ENCODE measurements around the gene RUNX2. TPM values are rescaled to one million over a fixed set of nuclear protein-coding genes. Genes with fewer than 3 reads are reported as not detected.

Gene RUNX2
- total and polyA plus RNA-seq, 10 donors, result 0.86 to 9.4 (median 6.6) TPM

- Histone ChIP-seq H3K4me1 (no peaks in the 10 kb centered on the region), H3K4me3 (no peak overlapping the region), H3K36me3 (no peaks in the 10 kb centered on the region), H3K27me3 (replicated peaks in 1 of 7) (no peaks in the 10 kb centered on the region), H3K27ac (no peak overlapping the region), H3K9me3 (no peaks in the 10 kb centered on the region)
- 62 to 74% (median 73%) methylated on average over 4 of the region's 4 CpGs for WGBS, 5 donors
- DNase-seq, result no peak
- intact Hi-C loops (cut with DNase I; ENCODE audit: low total_unique reads), result no loop called here
- TF ChIP-seq POLR2AphosphoS5 (IDR thresholded peaks at IDR 0.05) (no peak), POLR2A (IDR thresholded peaks at IDR 0.05) (no peak), CTCF (IDR thresholded peaks at IDR 0.05 in 8 of 11, conservative IDR thresholded peaks at IDR 0.05 in 3 of 11) (no peak)
Observed at GRCh38 chr6:45572833-45573232, 244.7 kb downstream of the RUNX2 start.

DNA sequence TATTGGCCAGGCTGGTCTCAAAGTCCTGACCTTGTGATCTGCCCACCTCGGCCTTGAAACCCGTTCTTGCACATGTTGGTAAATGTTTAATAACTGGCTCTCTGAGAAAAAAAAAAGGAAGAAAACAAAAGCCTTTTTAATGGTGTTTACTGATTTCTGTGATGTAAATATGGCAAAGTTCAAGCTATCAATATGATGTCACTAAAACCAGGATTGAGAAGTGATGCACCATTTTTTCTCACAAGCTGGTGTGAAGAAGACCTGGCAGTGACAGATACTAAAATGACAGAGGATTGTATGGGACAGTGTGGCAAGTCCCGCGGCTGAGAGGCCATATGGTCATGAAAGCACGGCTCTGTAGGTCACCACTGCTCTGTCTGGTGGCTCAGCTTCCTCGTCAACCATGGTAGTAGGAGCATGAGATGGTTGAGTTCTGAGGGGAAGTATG is 245.9 kb downstream of the RUNX2 start:
- H3K27me3 ChIP-seq (replicated peaks in 1 of 7), result no peaks in the 10 kb centered on the region
- intact Hi-C loops (cut with DNase I; ENCODE audit: low total_unique reads), result no loop called here
- no peak for TF ChIP-seq POLR2A (IDR thresholded peaks at IDR 0.05)
- TF ChIP-seq CTCF (IDR thresholded peaks at IDR 0.05 in 8 of 11, conservative IDR thresholded peaks at IDR 0.05 in 3 of 11), result no peak
- no peak for TF ChIP-seq POLR2AphosphoS5 (IDR thresholded peaks at IDR 0.05)
- no peaks in the 10 kb centered on the region for H3K4me1 ChIP-seq
- no peak for DNase-seq
- H3K4me3 ChIP-seq, result no peak overlapping the region
- no peak overlapping the region for H3K27ac ChIP-seq
- H3K36me3 ChIP-seq, result no peaks in the 10 kb centered on the region
- H3K9me3 ChIP-seq, result no peaks in the 10 kb centered on the region
- WGBS, 5 donors, result 82 to 90% (median 86%) methylated on average over 6 of the region's 6 CpGs

GRCh38 chr6:45574885-45575284 is 246.8 kb downstream of the RUNX2 start:
- Histone ChIP-seq H3K9me3 (no peaks in the 10 kb centered on the region), H3K36me3 (no peaks in the 10 kb centered on the region), H3K27me3 (replicated peaks in 1 of 7) (no peaks in the 10 kb centered on the region), H3K27ac (no peak overlapping the region), H3K4me1 (no peaks in the 10 kb centered on the region), H3K4me3 (no peak overlapping the region)
- DNase-seq, result no peak
- 51 to 82% (median 70%) methylated on average over 1 of the region's 1 CpG for WGBS, 5 donors
- intact Hi-C loops (cut with DNase I; ENCODE audit: low total_unique reads), result no loop called here
- no peak for TF ChIP-seq CTCF (IDR thresholded peaks at IDR 0.05 in 8 of 11, conservative IDR thresholded peaks at IDR 0.05 in 3 of 11)
- no peak for TF ChIP-seq POLR2A (IDR thresholded peaks at IDR 0.05)
- TF ChIP-seq POLR2AphosphoS5 (IDR thresholded peaks at IDR 0.05), result no peak

DNA sequence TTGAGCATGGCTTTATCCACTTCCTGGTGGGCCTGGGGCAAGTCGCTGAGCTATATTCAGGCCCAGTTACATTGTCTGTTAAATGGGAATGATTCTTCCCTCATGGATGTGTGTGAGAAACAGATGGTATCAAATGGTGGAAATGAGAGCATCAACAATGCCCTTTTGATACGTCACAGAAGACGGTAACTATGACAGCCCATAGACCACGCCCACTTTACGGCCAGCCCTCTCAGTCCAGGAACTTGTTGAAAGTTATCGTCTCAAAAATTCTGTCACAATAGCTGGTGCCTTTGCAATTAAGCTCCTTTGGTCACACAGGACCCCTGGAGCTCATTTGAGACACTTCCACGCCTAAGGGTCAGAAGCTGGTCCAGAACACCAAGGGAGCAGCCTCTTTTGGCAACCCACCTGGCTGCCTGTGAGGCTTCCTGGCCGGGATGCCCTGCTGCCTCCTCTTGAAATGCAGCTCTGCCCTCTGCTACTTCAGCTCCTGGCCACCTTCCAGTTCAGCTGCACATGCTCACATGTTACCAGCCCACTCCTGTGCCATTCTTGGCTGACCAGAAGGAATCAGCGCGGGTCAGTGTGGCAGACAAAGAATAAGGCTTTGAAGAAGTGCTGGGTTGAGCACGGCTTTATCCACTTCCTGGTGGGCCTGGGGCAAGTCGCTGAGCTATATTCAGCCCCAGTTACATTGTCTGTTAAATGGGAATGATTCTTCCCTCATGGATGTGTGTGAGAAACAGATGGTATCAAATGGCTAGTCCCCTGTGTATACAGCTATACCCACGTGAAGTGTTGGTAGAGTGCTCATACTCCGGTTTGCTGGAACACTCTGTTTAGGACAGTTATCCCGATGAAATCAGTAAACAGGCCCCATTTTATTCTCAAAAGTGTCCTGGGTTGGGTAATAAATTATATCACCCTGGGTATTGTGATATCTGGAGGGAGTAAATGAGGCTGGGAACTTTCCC is 248.8 kb downstream of the RUNX2 start:
- H3K4me1 ChIP-seq, result no peaks in the 10 kb centered on the region
- DNase-seq, result no peak
- H3K9me3 ChIP-seq, result peaks cover 0 to 11% (median 7%) of the 10 kb centered on the region in 8 donors
- H3K36me3 ChIP-seq, result no peaks in the 10 kb centered on the region
- intact Hi-C loops (cut with DNase I; ENCODE audit: low total_unique reads), result no loop called here
- WGBS, 5 donors, result 92 to 95% (median 93%) methylated on average over 14 to 15 of the region's 15 CpGs
- H3K27ac ChIP-seq, result no peak overlapping the region
- no peak overlapping the region for H3K4me3 ChIP-seq
- TF ChIP-seq POLR2A (IDR thresholded peaks at IDR 0.05) (no peak), CTCF (IDR thresholded peaks at IDR 0.05 in 8 of 11, conservative IDR thresholded peaks at IDR 0.05 in 3 of 11) (no peak), POLR2AphosphoS5 (IDR thresholded peaks at IDR 0.05) (no peak)
- no peaks in the 10 kb centered on the region for H3K27me3 ChIP-seq (replicated peaks in 1 of 7)

Measured in spleen (tissue), 11 donors.